ENCODE results near the gene CREB3. TPM values are rescaled to one million over a fixed set of nuclear protein-coding genes. Genes with fewer than 3 reads are reported as not detected.

Gene CREB3
- total RNA-seq, 1 donor from 2014 or later: 36.7 TPM

- DNase-seq (ENCODE audit: low read depth in 2 of 2): peak in 1 of 2 donors; percentile 60
These were observed 42.6 kb downstream of the CREB3 start for GRCh38 chr9:35774907-35775635.

GRCh38 chr9:35776018-35776417, 43.6 kb downstream of the CREB3 start:
- DNase-seq (ENCODE audit: low read depth in 2 of 2): no peak

GRCh38 chr9:35778496-35778895, 46.0 kb downstream of the CREB3 start:
- DNase-seq (ENCODE audit: low read depth in 2 of 2): no peak

- no peak for DNase-seq (ENCODE audit: low read depth in 2 of 2)
These were observed 48.6 kb downstream of the CREB3 start for GRCh38 chr9:35781066-35781465.

GRCh38 chr9:35783418-35783817, 51.0 kb downstream of the CREB3 start:
- no peak for DNase-seq (ENCODE audit: low read depth in 2 of 2)

Other genes starting within 250 kb of the CREB3 start
- 7.8 and 10.9 TPM in 2 replicates for gene RUSC2, start 242.6 kb upstream of the CREB3 start, total RNA-seq
- 2.8 and 6.3 TPM in 2 replicates for gene TESK1, start 127.4 kb upstream of the CREB3 start, total RNA-seq
- gene CD72, start 114.3 kb upstream of the CREB3 start, total RNA-seq: under 0.01 TPM in 1 of 2 replicates, not detected in the other
- gene SIT1, start 81.7 kb upstream of the CREB3 start, total RNA-seq: not detected in 2 replicates
- 215,777 and 328,792 TPM in 2 replicates for gene RMRP, start 74.6 kb upstream of the CREB3 start, total RNA-seq
- gene CCDC107, start 74.4 kb upstream of the CREB3 start, total RNA-seq: 10.9 and 16.9 TPM in 2 replicates
- gene ARHGEF39, start 67.5 kb upstream of the CREB3 start, total RNA-seq: under 0.01 and 0.44 TPM in 2 replicates
- 0.22 TPM in 1 of 2 replicates, not detected in the other for gene CA9, start 58.7 kb upstream of the CREB3 start, total RNA-seq
- 7.3 and 9.8 TPM in 2 replicates for gene TPM2, start 42.7 kb upstream of the CREB3 start, total RNA-seq
- 165 and 180 TPM in 2 replicates for gene TLN1, start 471 bp upstream of the CREB3 start, total RNA-seq
- gene GBA2, start 16.6 kb downstream of the CREB3 start, total RNA-seq: 42.5 and 54.0 TPM in 2 replicates
- 8.1 and 10.1 TPM in 2 replicates for gene RGP1, start 16.6 kb downstream of the CREB3 start, total RNA-seq
- gene MSMP, start 21.6 kb downstream of the CREB3 start, total RNA-seq: 60.9 and 61.5 TPM in 2 replicates
- 0.20 and 2.0 TPM in 2 replicates for gene NPR2, start 58.9 kb downstream of the CREB3 start, total RNA-seq
- gene SPAG8, start 79.6 kb downstream of the CREB3 start, total RNA-seq: not detected in 2 replicates
- gene HINT2, start 82.4 kb downstream of the CREB3 start, total RNA-seq: 2.6 and 10.7 TPM in 2 replicates
- not detected in 2 replicates for gene FAM221B, start 96.1 kb downstream of the CREB3 start, total RNA-seq
- under 0.01 and 0.22 TPM in 2 replicates for gene TMEM8B, start 96.6 kb downstream of the CREB3 start, total RNA-seq
- gene OR13J1, start 137.7 kb downstream of the CREB3 start, total RNA-seq: not detected in 2 replicates
- gene HRCT1, start 173.5 kb downstream of the CREB3 start, total RNA-seq: 1.8 and 4.1 TPM in 2 replicates
- gene SPAAR, start 176.8 kb downstream of the CREB3 start, total RNA-seq: 1.8 and 3.5 TPM in 2 replicates
- gene OR2S2, start 225.5 kb downstream of the CREB3 start, total RNA-seq: not detected in 2 replicates